Stomach (tissue), 9 donors: ENCODE measurements around the gene ARHGEF18. TPM values are rescaled to one million over a fixed set of nuclear protein-coding genes. Genes with fewer than 3 reads are reported as not detected.

ENCODE experiments used
- DNase-seq, 2 donors: peaks; one replicate each; pipeline versions ENCODE4 v3.0.0 to v3.0.0-alpha.2; 2013 to 2019
- H3K27ac ChIP-seq, 5 donors: fragments of 200-600 bp in 4 of 5; sonication (generic) in 4 of 5; one replicate each; pipeline ENCODE4 v1.5.1; 2013 to 2019; ENCODE audit warnings: mild to moderate bottlenecking in 1 of 5, moderate library complexity in 1 of 5
- H3K27me3 ChIP-seq, 3 donors: fragments of 200-600 bp; sonication (generic); one replicate each; pipeline ENCODE4 v1.5.1; 2017 to 2019; ENCODE audit warnings: mixed run types in 1 of 3
- H3K36me3 ChIP-seq, 4 donors: fragments of 200-600 bp; sonication (generic); 1 replicate in 3 of 4; 2 replicates in 1 of 4; pipeline ENCODE4 v1.5.1; 2016 to 2019
- H3K4me1 ChIP-seq, 4 donors: fragments of 200-600 bp; sonication (generic); one replicate each; pipeline ENCODE4 v1.5.1; 2016 to 2019
- H3K4me3 ChIP-seq, 4 donors: fragments of 200-600 bp; sonication (generic) in 3 of 4; one replicate each; pipeline ENCODE4 v1.5.1; 2016 to 2019; ENCODE audit warnings: mild to moderate bottlenecking in 1 of 4
- H3K9me3 ChIP-seq, 4 donors: fragments of 200-600 bp; sonication (generic); one replicate each; pipeline ENCODE4 v1.5.1; 2016 to 2019
- CTCF ChIP-seq, 7 experiments: fragments of 450-650 bp in 4 of 7; fragments of 200-600 bp in 3 of 7; sonication (generic) in 3 of 7; IDR thresholded peaks; one replicate each; pipeline ENCODE4 v1.5.1; 2016 to 2019; ENCODE audit warnings: antibody characterized with exemption in 7 of 7, control low read depth in 2 of 7, mild to moderate bottlenecking in 1 of 7
- EP300 ChIP-seq: sonication (generic); formaldehyde crosslinking; IDR thresholded peaks from one replicate; pipeline ENCODE4 v1.6.1; 2017; ENCODE audit warnings: antibody characterized with exemption
- POLR2A ChIP-seq, 4 donors: fragments of 450-650 bp; IDR thresholded peaks; one replicate each; pipeline ENCODE4 v1.6.1; 2016; ENCODE audit warnings: antibody characterized with exemption in 4 of 4, control low read depth in 2 of 4, mild to moderate bottlenecking in 1 of 4, moderate library complexity in 1 of 4
- POLR2AphosphoS5 ChIP-seq, 3 donors: sonication (generic); formaldehyde crosslinking; IDR thresholded peaks; one replicate each; pipeline ENCODE4 v1.6.1; 2016; ENCODE audit warnings: antibody characterized with exemption in 3 of 3
- WGBS, 5 donors: extraction: QIAGEN DNeasy Blood & Tissue Kit in 3 of 5; methylation state at CpG; one replicate each; pipeline versions ENCODE4 v1.1.5 to v1.1.7; 2013 to 2018; 5-methylcytosine and 5-hydroxymethylcytosine counted together
- intact Hi-C: fragments of 100-400 bp; cut with DNase I; formaldehyde crosslinking; loops from one replicate; pipeline ENCODE4 v1.15.1; 2023; ENCODE audit warnings: low total_unique reads
- polyA plus RNA-seq, 3 donors: library from polyadenylated mRNA; stranded (reverse); fragments of 200-250 nt; gene quantifications; one replicate each; pipeline ENCODE4 v1.2.3, GENCODE V29; 2013
- total RNA-seq, 5 donors: library from RNA; depleted of rRNA; stranded (reverse); fragments of >200 nt; gene quantifications; one replicate each; pipeline versions ENCODE4 v1.1.0 to v1.2.3, GENCODE V29; 2014 to 2016
- donor health status: healthy with polysubstance abuse.
- donor health status: Bipolar disorder and iron deficiency.
- donor health status: healthy.

Gene ARHGEF18
- total and polyA plus RNA-seq, 8 donors = 12.6 to 56.2 (median 28.3) TPM

- no peaks in the 10 kb centered on the region for H3K27me3 ChIP-seq
- intact Hi-C loops = no loop called here
- TF ChIP-seq POLR2A (IDR thresholded peaks at IDR 0.05) (no peak), POLR2AphosphoS5 (IDR thresholded peaks at IDR 0.05) (no peak), CTCF (IDR thresholded peaks at IDR 0.05) (no peak), EP300 (no peak)
- peaks cover 0 to 34% (median 0%) of the 10 kb centered on the region in 4 donors for H3K36me3 ChIP-seq
- DNase-seq = no peak
- no peaks in the 10 kb centered on the region for H3K9me3 ChIP-seq
- H3K4me3 ChIP-seq = no peak overlapping the region
- peaks cover 0 to 19% (median 3%) of the 10 kb centered on the region in 4 donors for H3K4me1 ChIP-seq
- H3K27ac ChIP-seq = peak overlapping the region in 1 of 5 donors; percentile 36
- 75 to 89% (median 82%) methylated on average over 6 to 11 of the region's 11 CpGs for WGBS, 5 donors
These were observed 24.1 kb downstream of the ARHGEF18 start for GRCh38 chr19:7372810-7373209.

DNA sequence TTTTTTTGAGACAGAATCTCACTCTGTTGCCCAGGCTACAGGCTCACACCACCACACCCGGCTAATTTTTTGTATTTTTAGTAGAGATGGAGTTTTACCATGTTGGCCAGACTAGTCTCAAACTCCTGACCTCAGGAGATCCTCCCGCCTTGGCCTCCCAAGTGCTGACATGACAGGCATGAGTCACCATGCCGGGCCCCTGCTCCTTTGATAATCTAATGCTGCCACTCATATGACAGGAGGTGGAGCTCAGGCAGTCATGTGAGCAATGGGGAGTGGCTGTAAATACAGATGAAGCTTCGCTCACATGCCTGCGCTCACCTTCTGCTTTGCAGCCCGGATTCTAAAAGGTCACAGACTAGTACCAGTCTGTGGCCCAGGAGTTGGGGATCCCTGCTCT lies 25.1 kb downstream of the ARHGEF18 start:
- peaks cover 0 to 15% (median 0%) of the 10 kb centered on the region in 4 donors for H3K4me1 ChIP-seq
- no peak for DNase-seq
- no peak overlapping the region for H3K27ac ChIP-seq
- no peaks in the 10 kb centered on the region for H3K27me3 ChIP-seq
- no peak for TF ChIP-seq POLR2A (IDR thresholded peaks at IDR 0.05)
- no peak for TF ChIP-seq CTCF (IDR thresholded peaks at IDR 0.05)
- no peak for TF ChIP-seq EP300
- TF ChIP-seq POLR2AphosphoS5 (IDR thresholded peaks at IDR 0.05) = no peak
- peaks cover 0 to 39% (median 0%) of the 10 kb centered on the region in 4 donors for H3K36me3 ChIP-seq
- H3K9me3 ChIP-seq = no peaks in the 10 kb centered on the region
- intact Hi-C loops = no loop called here
- WGBS, 5 donors = 78 to 88% (median 80%) methylated on average over 6 of the region's 6 CpGs
- H3K4me3 ChIP-seq = no peak overlapping the region

DNA sequence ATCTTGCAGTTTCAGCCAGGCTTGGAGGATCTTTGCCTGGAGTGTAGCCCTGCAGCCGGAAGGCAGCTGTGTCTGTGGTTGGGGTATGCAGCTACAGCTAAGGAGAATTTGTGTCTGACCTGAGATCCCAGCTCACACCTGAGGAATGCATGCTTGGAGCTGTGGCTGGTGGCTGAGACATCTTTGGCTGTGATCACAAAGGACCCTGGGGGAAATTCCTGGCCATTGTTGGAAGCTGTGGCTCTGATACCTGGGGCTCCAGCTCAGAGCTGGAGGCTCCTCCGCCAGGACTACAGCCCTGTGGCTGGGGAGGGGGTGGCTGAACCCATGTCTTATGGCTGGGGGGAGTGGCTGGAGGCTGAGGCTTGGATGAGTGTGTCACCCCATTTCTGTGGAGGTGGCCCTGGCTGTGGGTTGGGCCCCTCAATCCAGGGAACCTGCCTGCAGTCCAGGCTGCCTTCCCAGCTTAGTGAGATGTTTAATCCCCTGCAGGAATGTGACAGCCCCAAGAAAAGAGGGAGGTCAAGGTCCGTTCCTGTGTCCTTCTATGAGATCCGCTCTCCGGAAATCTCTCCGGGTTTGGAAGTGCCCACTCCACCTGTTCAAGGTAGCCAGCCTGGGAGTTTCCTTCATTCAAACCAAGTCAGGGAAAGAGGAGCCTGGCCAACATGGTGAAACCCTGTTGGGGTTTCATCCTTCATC lies 27.6 kb downstream of the ARHGEF18 start:
- WGBS, 5 donors = 72 to 87% (median 74%) methylated on average over 6 of the region's 6 CpGs

GRCh38 chr19:7377196-7377595 lies 28.5 kb downstream of the ARHGEF18 start:
- H3K36me3 ChIP-seq = peaks cover 0 to 39% (median 0%) of the 10 kb centered on the region in 4 donors
- no peak for TF ChIP-seq CTCF (IDR thresholded peaks at IDR 0.05)
- no peak for TF ChIP-seq POLR2A (IDR thresholded peaks at IDR 0.05)
- TF ChIP-seq EP300 = no peak
- no peak for TF ChIP-seq POLR2AphosphoS5 (IDR thresholded peaks at IDR 0.05)
- no peak overlapping the region for H3K4me3 ChIP-seq
- no peak overlapping the region for H3K27ac ChIP-seq
- H3K9me3 ChIP-seq = no peaks in the 10 kb centered on the region
- DNase-seq = no peak
- WGBS, 5 donors = 89 to 97% (median 91%) methylated on average over 7 of the region's 7 CpGs
- H3K4me1 ChIP-seq = peaks cover 0 to 13% (median 3%) of the 10 kb centered on the region in 4 donors
- H3K27me3 ChIP-seq = no peaks in the 10 kb centered on the region
- intact Hi-C loops = no loop called here

More for the DNA sequence above, 27.6 kb downstream of the ARHGEF18 start:
- H3K9me3 ChIP-seq = no peaks in the 10 kb centered on the region
- no peak for DNase-seq
- H3K4me1 ChIP-seq = peaks cover 0 to 13% (median 3%) of the 10 kb centered on the region in 4 donors
- no peak for TF ChIP-seq CTCF (IDR thresholded peaks at IDR 0.05)
- TF ChIP-seq EP300 = no peak
- TF ChIP-seq POLR2A (IDR thresholded peaks at IDR 0.05) = no peak
- no peak for TF ChIP-seq POLR2AphosphoS5 (IDR thresholded peaks at IDR 0.05)
- H3K4me3 ChIP-seq = no peak overlapping the region
- intact Hi-C loops = no loop called here
- peaks cover 0 to 39% (median 0%) of the 10 kb centered on the region in 4 donors for H3K36me3 ChIP-seq
- no peak overlapping the region for H3K27ac ChIP-seq
- H3K27me3 ChIP-seq = no peaks in the 10 kb centered on the region
